Endothelial cell of umbilical vein (primary cell): ENCODE measurements around the gene RTF2. TPM values are rescaled to one million over a fixed set of nuclear protein-coding genes. Genes with fewer than 3 reads are reported as not detected.

Source experiments
- BruUV-seq: library from RNA; stranded (reverse); fragments of 400-500 nt; replicated peaks from 2 replicates; lab custom pipeline; 2021; lab: Mats Ljungman, UMichigan
- CTCF ChIA-PET: fragments of 300-600, 350-600 bp; sonication (Branson Sonifier 250); formaldehyde crosslinking; loops from one replicate; lab custom pipeline; 2021; ENCODE audit warnings: antibody characterized with exemption, inconsistent platforms; lab: Charles Lee
- POLR2A ChIA-PET: fragments of 300-600, 350-600 bp; sonication (Branson Sonifier 250); formaldehyde crosslinking; loops from one replicate; lab custom pipeline; 2021; ENCODE audit warnings: antibody characterized with exemption, inconsistent platforms; lab: Charles Lee
- DNase-seq: peaks from one replicate; pipeline ENCODE4 v3.0.0-alpha.2; 2011; ENCODE audit warnings: low read depth, low spot score
- FAIRE-seq: peaks from 2 replicates; lab custom pipeline; 2011; peaks lifted over from hg19 to GRCh38; lab: Jason Lieb, UNC
- H2AFZ ChIP-seq: 2 replicates; pipeline ENCODE4 v1.6.0; 2012; ENCODE audit warnings: low read depth, low read length, control low read depth, inconsistent platforms
- H3K27ac ChIP-seq: 2 replicates; pipeline ENCODE4 v1.5.1; 2011; ENCODE audit warnings: low read depth, mild to moderate bottlenecking, control low read depth, low read length, moderate library complexity; ENCODE audit not compliant: insufficient read depth
- H3K27me3 ChIP-seq, 2 experiments: 2 replicates each; pipeline versions ENCODE4 v1.6.0 to v1.6.1; 2011; ENCODE audit warnings: low read length in 2 of 2, mixed read lengths in 1 of 2; ENCODE audit not compliant: control insufficient read depth in 2 of 2, insufficient read depth in 2 of 2
- H3K36me3 ChIP-seq, 2 experiments: 2 replicates in 1 of 2; 3 replicates in 1 of 2; pipeline ENCODE4 v1.5.1; 2011; ENCODE audit warnings: low read length in 2 of 2, mild to moderate bottlenecking in 1 of 2, moderate library complexity in 1 of 2; ENCODE audit not compliant: control insufficient read depth in 2 of 2, insufficient read depth in 2 of 2; ENCODE audit errors: extremely low read depth in 1 of 2
- H3K4me1 ChIP-seq: 3 replicates; pipeline ENCODE4 v1.5.1; 2011; ENCODE audit warnings: mild to moderate bottlenecking, low read length; ENCODE audit not compliant: control insufficient read depth, insufficient read depth; ENCODE audit errors: extremely low read depth
- H3K4me2 ChIP-seq: 2 replicates; pipeline ENCODE4 v1.6.1; 2011; ENCODE audit warnings: low read length, control low read depth, mixed read lengths; ENCODE audit not compliant: insufficient read depth
- H3K4me3 ChIP-seq, 3 experiments: fragments of 200-600 bp in 1 of 3; sonication (generic), shearing (Covaris generic) in 1 of 3; replicated peaks in 1 of 3; 2 replicates each; pipeline ENCODE4 v1.5.1; 2011 to 2016; ENCODE audit warnings: control low read depth in 3 of 3, low read length in 3 of 3, mild to moderate bottlenecking in 2 of 3, inconsistent platforms in 1 of 3, low read depth in 1 of 3, moderate library complexity in 1 of 3; ENCODE audit not compliant: insufficient read depth in 1 of 3
- H3K79me2 ChIP-seq: 2 replicates; pipeline ENCODE4 v1.6.0; 2012; ENCODE audit warnings: low read length, inconsistent platforms; ENCODE audit not compliant: control insufficient read depth, insufficient read depth
- H3K9ac ChIP-seq: replicated peaks from 2 replicates; pipeline ENCODE3; 2011; ENCODE audit warnings: low read length, control low read depth; ENCODE audit not compliant: insufficient read depth; ENCODE audit errors: extremely low read depth
- H3K9me1 ChIP-seq: replicated peaks from 3 replicates; pipeline ENCODE4 v1.6.0; 2011; ENCODE audit warnings: mild to moderate bottlenecking, low read length; ENCODE audit not compliant: control insufficient read depth, insufficient read depth; ENCODE audit errors: extremely low read depth
- H3K9me3 ChIP-seq: replicated peaks from 2 replicates; pipeline ENCODE4 v1.5.1; 2012; ENCODE audit warnings: low read length, inconsistent platforms; ENCODE audit not compliant: control insufficient read depth, insufficient read depth
- H4K20me1 ChIP-seq: replicated peaks from 2 replicates; pipeline ENCODE3; 2011; ENCODE audit warnings: mild to moderate bottlenecking, low read length; ENCODE audit not compliant: control insufficient read depth, insufficient read depth; ENCODE audit errors: extremely low read depth
- CTCF ChIP-seq, 2 donors: IDR thresholded peaks; 1 replicate in 1 of 2; 2 replicates in 1 of 2; pipeline ENCODE4 v1.5.1; 2011; ENCODE audit warnings: low read length in 2 of 2, mild to moderate bottlenecking in 2 of 2, moderate library complexity in 2 of 2, control low read depth in 1 of 2, inconsistent platforms in 1 of 2, low read depth in 1 of 2; ENCODE audit not compliant: insufficient read depth in 1 of 2; ENCODE audit errors: extremely low read depth in 1 of 2
- EZH2 ChIP-seq: IDR thresholded peaks from 2 replicates; pipeline ENCODE4 v1.6.1; 2012; ENCODE audit warnings: borderline replicate concordance, low read depth, mild to moderate bottlenecking, moderate library complexity, low read length, inconsistent platforms; ENCODE audit not compliant: severe bottlenecking
- FOS ChIP-seq: IDR thresholded peaks from 2 replicates; pipeline ENCODE4 v1.6.1; 2011; ENCODE audit warnings: mild to moderate bottlenecking, low read length, moderate library complexity, borderline replicate concordance; ENCODE audit not compliant: insufficient read depth
- GATA2 ChIP-seq: IDR thresholded peaks from 2 replicates; pipeline ENCODE4 v1.7.0; 2011; ENCODE audit warnings: low read depth, mild to moderate bottlenecking, moderate library complexity, mixed read lengths, low read length; ENCODE audit not compliant: insufficient read length, insufficient read depth
- JUN ChIP-seq: IDR thresholded peaks from 2 replicates; pipeline ENCODE4 v1.6.1; 2011; ENCODE audit warnings: borderline replicate concordance, low read depth; ENCODE audit not compliant: insufficient read length, insufficient read depth
- MAX ChIP-seq: IDR thresholded peaks from 2 replicates; pipeline ENCODE4 v1.6.1; 2011; ENCODE audit not compliant: insufficient read depth, insufficient read length
- MYC ChIP-seq: IDR thresholded peaks from one replicate; pipeline ENCODE4 v1.6.1; 2011; ENCODE audit warnings: mild to moderate bottlenecking, low read depth, low read length
- POLR2A ChIP-seq: IDR thresholded peaks from 2 replicates; pipeline ENCODE4 v1.6.1; 2012; ENCODE audit warnings: low read depth, mild to moderate bottlenecking, control low read depth, low read length
- POLR2AphosphoS5 ChIP-seq: IDR thresholded peaks from 2 replicates; pipeline ENCODE4 v1.6.1; 2012; ENCODE audit warnings: low read depth, mild to moderate bottlenecking, control low read depth, low read length, moderate library complexity; ENCODE audit not compliant: insufficient read depth
- dilution Hi-C: fragments of 300-500 bp; cut with MboI; formaldehyde crosslinking; loops from one replicate; pipeline ENCODE4 v1.15.0; 2019; ENCODE audit warnings: low sequenced_read_pairs; ENCODE audit not compliant: extremely low pct_ligation_motif_present
- intact Hi-C: fragments of 100-400 bp; cut with micrococcal nuclease; formaldehyde crosslinking; loops from one replicate; pipeline ENCODE4 v1.10.0; 2022
- polyA plus RNA-seq, 4 experiments: library from polyadenylated mRNA; depleted of rRNA in 3 of 4; stranded (reverse) in 3 of 4; unstranded in 1 of 4; fragments of >200 nt; gene quantifications; 2 replicates each; pipeline versions ENCODE4 v1.2.1 to v1.2.3, GENCODE V29; 2011 to 2012; ENCODE audit warnings: missing spikeins in 1 of 4
- total RNA-seq: library from RNA; stranded (reverse); gene quantifications from 2 replicates; pipeline ENCODE4 v1.2.3, GENCODE V29; 2021

RTF2 gene
- total and polyA plus RNA-seq, 2 donors (not counting 3 experiments of a cell fraction or from before 2014, with no cell fraction given) = 68.8 to 84.7 TPM

GRCh38 chr20:56451056-56451765 is 17.2 kb upstream of the RTF2 start:
- H4K20me1 ChIP-seq = no peaks in the 10 kb centered on the region
- H3K27me3 ChIP-seq = peaks cover 3 to 9% of the 10 kb centered on the region in 2 experiments
- DNase-seq = no peak
- dilution Hi-C loops (no loop called here), intact Hi-C loops (no loop called here)
- no peaks in the 10 kb centered on the region for H3K9me3 ChIP-seq
- H3K79me2 ChIP-seq = no peaks in the 10 kb centered on the region
- no peaks in the 10 kb centered on the region for H3K36me3 ChIP-seq
- no peak overlapping the region for H3K4me2 ChIP-seq
- ChIA-PET POLR2A (no interaction called here), CTCF (no interaction called here)
- H3K27ac ChIP-seq = no peak overlapping the region
- TF ChIP-seq POLR2A (no peak), MAX (no peak), JUN (no peak), MYC (no peak), FOS (no peak), POLR2AphosphoS5 (no peak), GATA2 (no peak), EZH2 (no peak), CTCF (IDR thresholded peaks at IDR 0.05; ENCODE audit: extremely low read depth in 1 of 2, insufficient read depth in 1 of 2, low read depth in 1 of 2, low read length in 2 of 2) (no peak)
- no peak overlapping the region for H3K9ac ChIP-seq
- FAIRE-seq = no peak
- H2AFZ ChIP-seq = no peak overlapping the region
- BruUV-seq = no TSS peak
- no peaks in the 10 kb centered on the region for H3K9me1 ChIP-seq
- H3K4me1 ChIP-seq = no peaks in the 10 kb centered on the region
- H3K4me3 ChIP-seq = no peak overlapping the region
